T-cell (primary cell): ENCODE data around the gene LRRC4C. TPM values are rescaled to one million over a fixed set of nuclear protein-coding genes. Genes with fewer than 3 reads are reported as not detected.

ENCODE experiments used
- ATAC-seq, 4 experiments: fragments of 200-7000 bp in 3 of 4; fragments of 150-1000 bp in 1 of 4; cut with Tn5 transposase; replicated peaks in 1 of 4; 1 replicate in 3 of 4; 2 replicates in 1 of 4; pipeline ENCODE4 v1.10.0; 2021; ENCODE audit warnings: moderate library complexity in 3 of 4, mild to moderate bottlenecking in 2 of 4, moderate number of reproducible peaks in 1 of 4
- CTCF ChIA-PET, 2 donors: fragments of 300-600 bp; sonication (Branson Sonifier 250); formaldehyde crosslinking; loops; one replicate each; lab custom pipeline; 2022; ENCODE audit warnings: antibody characterized with exemption in 2 of 2; lab: Charles Lee
- POLR2A ChIA-PET, 2 donors: fragments of 300-600 bp; sonication (Branson Sonifier 250); formaldehyde crosslinking; loops; one replicate each; lab custom pipeline; 2022; ENCODE audit warnings: antibody characterized with exemption in 2 of 2; lab: Charles Lee
- DNase-seq, 35 experiments: peaks; one replicate each; pipeline versions ENCODE4 v3.0.0 to v3.0.0-alpha.2; 2013 to 2023
- H3K27ac ChIP-seq: one replicate; pipeline ENCODE4 v1.5.1; 2013; ENCODE audit warnings: low read length
- H3K27me3 ChIP-seq, 2 experiments: replicated peaks in 1 of 2; 1 replicate in 1 of 2; 2 replicates in 1 of 2; pipeline versions ENCODE4 v1.6.1 to v1.7.0; 2013; ENCODE audit warnings: low read length in 1 of 2, mixed read lengths in 1 of 2; ENCODE audit not compliant: control insufficient read depth in 2 of 2, insufficient read depth in 2 of 2; ENCODE audit errors: extremely low read depth in 1 of 2
- H3K36me3 ChIP-seq, 2 donors: 1 replicate in 1 of 2; 2 replicates in 1 of 2; pipeline versions ENCODE4 v1.6.1 to v1.7.0; 2013; ENCODE audit warnings: low read length in 1 of 2; ENCODE audit not compliant: control insufficient read depth in 2 of 2, insufficient read depth in 1 of 2; ENCODE audit errors: extremely low read depth in 1 of 2
- H3K4me1 ChIP-seq, 2 experiments: 1 replicate in 1 of 2; 2 replicates in 1 of 2; pipeline versions ENCODE4 v1.6.1 to v1.7.0; 2013; ENCODE audit warnings: low read length in 2 of 2, mixed read lengths in 1 of 2; ENCODE audit not compliant: insufficient read depth in 2 of 2, control insufficient read depth in 1 of 2; ENCODE audit errors: extremely low read depth in 1 of 2
- H3K4me3 ChIP-seq, 2 donors: 1 replicate in 1 of 2; 2 replicates in 1 of 2; pipeline versions ENCODE4 v1.5.1 to v1.7.0; 2013; ENCODE audit warnings: mild to moderate bottlenecking in 2 of 2, low read length in 1 of 2, moderate library complexity in 1 of 2; ENCODE audit not compliant: control insufficient read depth in 1 of 2; ENCODE audit errors: extremely low read depth in 1 of 2
- H3K9me3 ChIP-seq: 2 replicates; pipeline ENCODE4 v1.7.0; 2013
- H3K27ac Mint-ChIP-seq, 2 donors: one replicate each; pipeline ENCODE4 v1.8.0; 2020 to 2021; ENCODE audit warnings: mild to moderate bottlenecking in 2 of 2, mixed read lengths in 2 of 2
- H3K27me3 Mint-ChIP-seq, 2 donors: one replicate each; pipeline ENCODE4 v1.8.0; 2021 to 2022; ENCODE audit warnings: mixed read lengths in 2 of 2
- H3K36me3 Mint-ChIP-seq: one replicate; pipeline ENCODE4 v1.8.0; 2021; ENCODE audit warnings: mixed read lengths
- H3K4me1 Mint-ChIP-seq, 3 donors: one replicate each; pipeline ENCODE4 v1.8.0; 2020 to 2022; ENCODE audit warnings: mixed read lengths in 3 of 3, mild to moderate bottlenecking in 1 of 3
- H3K4me3 Mint-ChIP-seq, 3 donors: one replicate each; pipeline ENCODE4 v1.8.0; 2020 to 2022; ENCODE audit warnings: mild to moderate bottlenecking in 3 of 3, mixed read lengths in 3 of 3, moderate library complexity in 3 of 3
- H3K9me3 Mint-ChIP-seq, 3 donors: one replicate each; pipeline ENCODE4 v1.8.0; 2020 to 2022; ENCODE audit warnings: mixed read lengths in 3 of 3
- WGBS: methylation state at CpG from one replicate; pipeline ENCODE4 v1.1.5; 2013; ENCODE audit warnings: missing lambda C conversion rate; ENCODE audit not compliant: insufficient coverage; 5-methylcytosine and 5-hydroxymethylcytosine counted together
- total RNA-seq, 35 experiments: library from RNA in 6 of 35; stranded (reverse) in 6 of 35; fragments of 120-200 nt in 1 of 35; gene quantifications; one replicate each; pipeline versions ENCODE4 v1.2.1 to v1.2.4 and lab custom pipeline; 2013 to 2026

The LRRC4C gene
- total RNA-seq, 5 donors from 2014 or later (not counting 1 experiment from before 2014, with no cell fraction given), result not detected

- no peak overlapping the region for H3K4me3 Mint-ChIP-seq
- H3K9me3 Mint-ChIP-seq, result peaks cover 12% of the 10 kb centered on the region in 3 donors
- POLR2A ChIA-PET, result no interaction called here
- no peak overlapping the region for H3K27ac Mint-ChIP-seq
- no CpG with 5 or more reads among the region's 1 CpG for WGBS
- H3K4me3 ChIP-seq, result no peak overlapping the region
- H3K27me3 ChIP-seq, result no peaks in the 10 kb centered on the region
- DNase-seq, result no peak
- H3K9me3 ChIP-seq, result no peaks in the 10 kb centered on the region
- no peaks in the 10 kb centered on the region for H3K36me3 Mint-ChIP-seq
- H3K27ac ChIP-seq, result no peak overlapping the region
- H3K36me3 ChIP-seq, result no peaks in the 10 kb centered on the region
- no peak for ATAC-seq
- no peaks in the 10 kb centered on the region for H3K4me1 Mint-ChIP-seq
- no peaks in the 10 kb centered on the region for H3K4me1 ChIP-seq
- CTCF ChIA-PET, result no interaction called here
- H3K27me3 Mint-ChIP-seq, result no peaks in the 10 kb centered on the region
These were observed 1324.5 kb downstream of the LRRC4C start for GRCh38 chr11:40134820-40135570.

GRCh38 chr11:40133498-40133897 lies 1326.0 kb downstream of the LRRC4C start:
- Mint-ChIP-seq H3K27me3 (no peaks in the 10 kb centered on the region), H3K9me3 (peaks cover 12 to 13% (median 12%) of the 10 kb centered on the region in 3 donors), H3K4me3 (no peak overlapping the region), H3K27ac (no peak overlapping the region), H3K36me3 (no peaks in the 10 kb centered on the region), H3K4me1 (no peaks in the 10 kb centered on the region)
- no peak overlapping the region for H3K27ac ChIP-seq
- H3K27me3 ChIP-seq, result no peaks in the 10 kb centered on the region
- H3K36me3 ChIP-seq, result no peaks in the 10 kb centered on the region
- POLR2A ChIA-PET, result no interaction called here
- ATAC-seq, result no peak
- no CpG with 5 or more reads among the region's 3 CpGs for WGBS
- H3K4me1 ChIP-seq, result no peaks in the 10 kb centered on the region
- no peaks in the 10 kb centered on the region for H3K9me3 ChIP-seq
- CTCF ChIA-PET, result no interaction called here
- DNase-seq, result no peak
- H3K4me3 ChIP-seq, result no peak overlapping the region

- no peak overlapping the region for H3K4me3 Mint-ChIP-seq
- WGBS, result no CpG with 5 or more reads among the region's 3 CpGs
- ChIA-PET POLR2A (no interaction called here), CTCF (no interaction called here)
- H3K27me3 Mint-ChIP-seq, result no peaks in the 10 kb centered on the region
- no peaks in the 10 kb centered on the region for H3K4me1 Mint-ChIP-seq
- Histone ChIP-seq H3K4me3 (no peak overlapping the region), H3K27ac (no peak overlapping the region), H3K4me1 (no peaks in the 10 kb centered on the region), H3K9me3 (no peaks in the 10 kb centered on the region), H3K27me3 (no peaks in the 10 kb centered on the region), H3K36me3 (no peaks in the 10 kb centered on the region)
- no peak overlapping the region for H3K27ac Mint-ChIP-seq
- DNase-seq (no peak), ATAC-seq (no peak)
- no peaks in the 10 kb centered on the region for H3K36me3 Mint-ChIP-seq
- H3K9me3 Mint-ChIP-seq, result peaks cover 12 to 14% (median 12%) of the 10 kb centered on the region in 3 donors
These were observed 1326.5 kb downstream of the LRRC4C start for GRCh38 chr11:40132912-40133311.

- Histone ChIP-seq H3K9me3 (no peaks in the 10 kb centered on the region), H3K4me1 (no peaks in the 10 kb centered on the region), H3K27ac (no peak overlapping the region), H3K4me3 (no peak overlapping the region), H3K36me3 (no peaks in the 10 kb centered on the region), H3K27me3 (no peaks in the 10 kb centered on the region)
- no peaks in the 10 kb centered on the region for H3K36me3 Mint-ChIP-seq
- H3K4me3 Mint-ChIP-seq, result no peak overlapping the region
- ATAC-seq (no peak), DNase-seq (no peak)
- no peak overlapping the region for H3K27ac Mint-ChIP-seq
- no peaks in the 10 kb centered on the region for H3K4me1 Mint-ChIP-seq
- no peaks in the 10 kb centered on the region for H3K27me3 Mint-ChIP-seq
- CTCF ChIA-PET, result no interaction called here
- H3K9me3 Mint-ChIP-seq, result peaks cover 8 to 18% (median 12%) of the 10 kb centered on the region in 3 donors
- WGBS, result 91% methylated on average over 1 of the region's 1 CpG
- POLR2A ChIA-PET, result no interaction called here
These were observed 1329.0 kb downstream of the LRRC4C start for GRCh38 chr11:40130427-40130826.

- Histone ChIP-seq H3K9me3 (no peaks in the 10 kb centered on the region), H3K4me1 (no peaks in the 10 kb centered on the region), H3K36me3 (no peaks in the 10 kb centered on the region), H3K27ac (no peak overlapping the region), H3K27me3 (no peaks in the 10 kb centered on the region), H3K4me3 (no peak overlapping the region)
- H3K4me1 Mint-ChIP-seq, result no peaks in the 10 kb centered on the region
- ChIA-PET POLR2A (no interaction called here), CTCF (interaction anchor here in 1 of 2 donors (0.5 kb wide), 1 partner anchor 30 kb away, joined by 3 read pairs; no protein-coding TSS in a partner anchor)
- peaks cover 11 to 19% (median 14%) of the 10 kb centered on the region in 3 donors for H3K9me3 Mint-ChIP-seq
- no peak overlapping the region for H3K27ac Mint-ChIP-seq
- H3K36me3 Mint-ChIP-seq, result no peaks in the 10 kb centered on the region
- WGBS, result no CpG with 5 or more reads among the region's 1 CpG
- DNase-seq (no peak), ATAC-seq (no peak)
- H3K27me3 Mint-ChIP-seq, result no peaks in the 10 kb centered on the region
- H3K4me3 Mint-ChIP-seq, result no peak overlapping the region
These were observed 1330.2 kb downstream of the LRRC4C start for GRCh38 chr11:40129266-40129665.

- ChIA-PET CTCF (no interaction called here), POLR2A (no interaction called here)
- H3K27me3 ChIP-seq, result no peaks in the 10 kb centered on the region
- no peaks in the 10 kb centered on the region for H3K36me3 ChIP-seq
- Mint-ChIP-seq H3K27ac (no peak overlapping the region), H3K27me3 (no peaks in the 10 kb centered on the region), H3K4me3 (no peak overlapping the region), H3K4me1 (no peaks in the 10 kb centered on the region), H3K9me3 (peaks cover 4 to 12% (median 10%) of the 10 kb centered on the region in 3 donors), H3K36me3 (no peaks in the 10 kb centered on the region)
- DNase-seq, result no peak
- H3K4me3 ChIP-seq, result no peak overlapping the region
- WGBS, result no CpG with 5 or more reads among the region's 1 CpG
- H3K27ac ChIP-seq, result no peak overlapping the region
- H3K4me1 ChIP-seq, result no peaks in the 10 kb centered on the region
- ATAC-seq, result no peak
- no peaks in the 10 kb centered on the region for H3K9me3 ChIP-seq
These were observed 1334.4 kb downstream of the LRRC4C start for GRCh38 chr11:40125054-40125453.
